GM13977 (cell line): Measurements from ENCODE around the gene NLE1.
"Not testable (repeated sequence)": the region's sequence is repeated elsewhere in the genome, so short reads cannot be mapped to it uniquely, and the experiment has no call there.

Experiments
- DNase-seq: peaks from one replicate; pipeline ENCODE4 v3.0.0; 2012; ENCODE audit warnings: low spot score
- CTCF ChIP-seq: IDR thresholded peaks from 2 replicates; pipeline ENCODE4 v1.5.1; 2012; ENCODE audit warnings: mild to moderate bottlenecking, control low read depth; ENCODE audit not compliant: insufficient read depth; ENCODE audit errors: extremely low read depth, missing control alignments
- in situ Hi-C: fragments of 300-500 bp; cut with MboI; formaldehyde crosslinking; loops from one replicate; pipeline ENCODE4 v1.12.0; 2022; ENCODE audit warnings: low sequenced_read_pairs, low pct_unique_long_range_greater_than_20kb, mixed read lengths, inconsistent platforms; ENCODE audit not compliant: unreplicated experiment

The NLE1 gene

GRCh38 chr17:35121315-35121714 lies 20.8 kb downstream of the NLE1 start, which contains the start of gene FNDC8:
Gene FNDC8, plus strand, starts transcription at chr17:35121615. Its CDS starts 79 bp downstream, at chr17:35121694.
- no peak for TF ChIP-seq CTCF
- in situ Hi-C loops = loop anchor here (25.0 kb wide), 1 partner anchor 709 kb away; no protein-coding TSS in a partner anchor
- DNase-seq = no peak

- in situ Hi-C loops = loop anchor here (10.0 to 25.0 kb wide), 2 partner anchors 585 to 707 kb away; no protein-coding TSS in a partner anchor
- peak; percentile 98 for TF ChIP-seq CTCF
- peak; percentile 94 for DNase-seq
Observed at GRCh38 chr17:35119370-35120165, 22.5 kb downstream of the NLE1 start, which contains the start of gene RAD51D. Gene RAD51D, minus strand, starts transcription at chr17:35119860. Its CDS starts 247 bp downstream, at chr17:35119613.

GRCh38 chr17:35117984-35118383 lies 24.1 kb downstream of the NLE1 start:
- TF ChIP-seq CTCF = peak; percentile 50
- in situ Hi-C loops = loop anchor here (10.0 to 25.0 kb wide), 2 partner anchors 583 to 706 kb away; no protein-coding TSS in a partner anchor
- peak; percentile 49 for DNase-seq

- no peak for DNase-seq
- in situ Hi-C loops = loop anchor here (10.0 to 25.0 kb wide), 2 partner anchors 582 to 705 kb away; no protein-coding TSS in a partner anchor
- no peak for TF ChIP-seq CTCF
Observed at GRCh38 chr17:35116845-35117244, 25.3 kb downstream of the NLE1 start.

GRCh38 chr17:35110791-35111190 lies 31.3 kb downstream of the NLE1 start:
- in situ Hi-C loops = loop anchor here (10.0 to 25.0 kb wide), 2 partner anchors 576 to 698 kb away; no protein-coding TSS in a partner anchor
- DNase-seq = not testable (repeated sequence)

GRCh38 chr17:35104844-35105450 lies 37.2 kb downstream of the NLE1 start:
- in situ Hi-C loops = loop anchor here (10.0 to 25.0 kb wide), 2 partner anchors 110 to 693 kb away; no protein-coding TSS in a partner anchor
- DNase-seq = no peak
- TF ChIP-seq CTCF = no peak
